Sigmoid colon (tissue), 4 donors: Measurements from ENCODE around the gene LRRC38.

Experiments
- EP300 ChIP-seq, 4 donors: sonication (generic); formaldehyde crosslinking; IDR thresholded peaks; one replicate each; pipeline ENCODE4 v1.6.1; 2017; ENCODE audit warnings: antibody characterized with exemption in 4 of 4
- POLR2A ChIP-seq, 2 donors: fragments of 450-650 bp; IDR thresholded peaks; one replicate each; pipeline ENCODE4 v1.6.1; 2016; ENCODE audit warnings: antibody characterized with exemption in 2 of 2, mild to moderate bottlenecking in 2 of 2, moderate library complexity in 2 of 2
- POLR2AphosphoS5 ChIP-seq, 4 donors: sonication (generic); formaldehyde crosslinking; IDR thresholded peaks; one replicate each; pipeline ENCODE4 v1.6.1; 2017; ENCODE audit warnings: antibody characterized with exemption in 4 of 4
- TF ChIP-seq, protein P1 (sequence below), 4 experiments: fragments of 450-650 bp in 3 of 4; fragments of 200-600 bp in 1 of 4; IDR thresholded peaks; one replicate each; pipeline ENCODE4 v1.5.1; 2016 to 2019; ENCODE audit warnings: antibody characterized with exemption in 4 of 4, mild to moderate bottlenecking in 3 of 4, moderate library complexity in 2 of 4

DNA sequence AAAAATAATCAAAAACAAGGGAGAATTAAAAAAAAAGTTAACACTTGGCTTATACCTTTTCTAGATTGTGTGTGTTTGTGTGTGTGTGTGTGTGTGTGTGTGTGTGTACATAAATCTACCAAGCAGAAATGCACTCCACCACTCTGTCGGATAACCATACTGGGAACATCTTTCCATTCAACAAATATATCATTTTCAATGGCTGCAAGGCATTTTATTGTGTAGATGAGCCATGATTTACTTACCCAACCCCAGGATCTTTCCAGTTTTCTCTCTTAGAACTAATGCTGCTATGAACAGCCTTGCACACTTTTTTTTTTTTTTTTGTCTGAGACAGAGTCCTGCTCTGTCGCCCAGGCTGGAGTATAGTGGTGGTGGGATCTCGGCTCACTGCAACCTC lies 25.8 kb downstream of the LRRC38 start:
- TF ChIP-seq POLR2A (IDR thresholded peaks at IDR 0.05): no peak
- TF ChIP-seq, protein P1, sequence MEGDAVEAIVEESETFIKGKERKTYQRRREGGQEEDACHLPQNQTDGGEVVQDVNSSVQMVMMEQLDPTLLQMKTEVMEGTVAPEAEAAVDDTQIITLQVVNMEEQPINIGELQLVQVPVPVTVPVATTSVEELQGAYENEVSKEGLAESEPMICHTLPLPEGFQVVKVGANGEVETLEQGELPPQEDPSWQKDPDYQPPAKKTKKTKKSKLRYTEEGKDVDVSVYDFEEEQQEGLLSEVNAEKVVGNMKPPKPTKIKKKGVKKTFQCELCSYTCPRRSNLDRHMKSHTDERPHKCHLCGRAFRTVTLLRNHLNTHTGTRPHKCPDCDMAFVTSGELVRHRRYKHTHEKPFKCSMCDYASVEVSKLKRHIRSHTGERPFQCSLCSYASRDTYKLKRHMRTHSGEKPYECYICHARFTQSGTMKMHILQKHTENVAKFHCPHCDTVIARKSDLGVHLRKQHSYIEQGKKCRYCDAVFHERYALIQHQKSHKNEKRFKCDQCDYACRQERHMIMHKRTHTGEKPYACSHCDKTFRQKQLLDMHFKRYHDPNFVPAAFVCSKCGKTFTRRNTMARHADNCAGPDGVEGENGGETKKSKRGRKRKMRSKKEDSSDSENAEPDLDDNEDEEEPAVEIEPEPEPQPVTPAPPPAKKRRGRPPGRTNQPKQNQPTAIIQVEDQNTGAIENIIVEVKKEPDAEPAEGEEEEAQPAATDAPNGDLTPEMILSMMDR (IDR thresholded peaks at IDR 0.05): no peak
- no peak for TF ChIP-seq EP300 (IDR thresholded peaks at IDR 0.05)
- no peak for TF ChIP-seq POLR2AphosphoS5 (IDR thresholded peaks at IDR 0.05)
